ENCODE measurements around the gene TIGD6.

The TIGD6 gene

GRCh38 chr5:149995385-149996204 is 4.9 kb downstream of the TIGD6 start:
- Histone ChIP-seq H3F3A (ENCODE audit: insufficient read depth, low read length) (no peaks in the 10 kb centered on the region), H3K9me2 (ENCODE audit: low read depth, low read length) (no peaks in the 10 kb centered on the region), H3K4me2 (ENCODE audit: low read length) (no peak overlapping the region), H2AFZ (ENCODE audit: low read length) (no peak overlapping the region), H3K27ac (ENCODE audit: low read depth, low read length, poor library complexity, severe bottlenecking) (no peak overlapping the region), H3K79me2 (ENCODE audit: insufficient read depth, low read length) (no peaks in the 10 kb centered on the region), H3K27me3 (ENCODE audit: insufficient read depth, low read length) (no peaks in the 10 kb centered on the region), H3K9ac (ENCODE audit: low read length) (no peak overlapping the region), H3K36me3 (ENCODE audit: insufficient read depth, low read length) (no peaks in the 10 kb centered on the region), H4K20me1 (ENCODE audit: insufficient read depth, low read length) (no peaks in the 10 kb centered on the region), H3K9me3 (ENCODE audit: low read length) (no peaks in the 10 kb centered on the region), H3K4me1 (ENCODE audit: insufficient read depth, low read length, severe bottlenecking) (peaks cover 11% of the 10 kb centered on the region), H3K4me3 (ENCODE audit: low read depth, low read length, poor library complexity, severe bottlenecking) (no peak overlapping the region)
- TF ChIP-seq CTCF (IDR thresholded peaks at IDR 0.05; ENCODE audit: low read length): no peak
- TF ChIP-seq EZH2 (IDR thresholded peaks at IDR 0.05; ENCODE audit: borderline replicate concordance, low read length): no peak

- no peak overlapping the region for H3K4me3 ChIP-seq (ENCODE audit: low read depth, low read length, poor library complexity, severe bottlenecking)
- no peak overlapping the region for H3K27ac ChIP-seq (ENCODE audit: low read depth, low read length, poor library complexity, severe bottlenecking)
- H4K20me1 ChIP-seq (ENCODE audit: insufficient read depth, low read length): no peaks in the 10 kb centered on the region
- no peaks in the 10 kb centered on the region for H3K79me2 ChIP-seq (ENCODE audit: insufficient read depth, low read length)
- TF ChIP-seq EZH2 (IDR thresholded peaks at IDR 0.05; ENCODE audit: borderline replicate concordance, low read length) (no peak), CTCF (IDR thresholded peaks at IDR 0.05; ENCODE audit: low read length) (no peak)
- H3K27me3 ChIP-seq (ENCODE audit: insufficient read depth, low read length): no peaks in the 10 kb centered on the region
- no peaks in the 10 kb centered on the region for H3K9me2 ChIP-seq (ENCODE audit: low read depth, low read length)
- H3K4me2 ChIP-seq (ENCODE audit: low read length): no peak overlapping the region
- no peaks in the 10 kb centered on the region for H3K36me3 ChIP-seq (ENCODE audit: insufficient read depth, low read length)
- no peaks in the 10 kb centered on the region for H3K9me3 ChIP-seq (ENCODE audit: low read length)
- H3K9ac ChIP-seq (ENCODE audit: low read length): no peak overlapping the region
- no peaks in the 10 kb centered on the region for H3K4me1 ChIP-seq (ENCODE audit: insufficient read depth, low read length, severe bottlenecking)
- no peaks in the 10 kb centered on the region for H3F3A ChIP-seq (ENCODE audit: insufficient read depth, low read length)
- H2AFZ ChIP-seq (ENCODE audit: low read length): no peak overlapping the region
Measured at GRCh38 chr5:149993471-149993870, 7.0 kb downstream of the TIGD6 start.

GRCh38 chr5:149990518-149991376 is 9.7 kb downstream of the TIGD6 start:
- Histone ChIP-seq H3K4me1 (ENCODE audit: insufficient read depth, low read length, severe bottlenecking) (no peaks in the 10 kb centered on the region), H3K9me3 (ENCODE audit: low read length) (no peaks in the 10 kb centered on the region), H3K27me3 (ENCODE audit: insufficient read depth, low read length) (no peaks in the 10 kb centered on the region), H2AFZ (ENCODE audit: low read length) (no peak overlapping the region), H3K9me2 (ENCODE audit: low read depth, low read length) (no peaks in the 10 kb centered on the region), H3K4me3 (ENCODE audit: low read depth, low read length, poor library complexity, severe bottlenecking) (no peak overlapping the region), H3K9ac (ENCODE audit: low read length) (no peak overlapping the region), H3F3A (ENCODE audit: insufficient read depth, low read length) (no peaks in the 10 kb centered on the region), H4K20me1 (ENCODE audit: insufficient read depth, low read length) (no peaks in the 10 kb centered on the region), H3K27ac (ENCODE audit: low read depth, low read length, poor library complexity, severe bottlenecking) (no peak overlapping the region), H3K79me2 (ENCODE audit: insufficient read depth, low read length) (no peaks in the 10 kb centered on the region), H3K36me3 (ENCODE audit: insufficient read depth, low read length) (no peaks in the 10 kb centered on the region), H3K4me2 (ENCODE audit: low read length) (no peak overlapping the region)
- TF ChIP-seq CTCF (IDR thresholded peaks at IDR 0.05; ENCODE audit: low read length) (peak; percentile 91), EZH2 (IDR thresholded peaks at IDR 0.05; ENCODE audit: borderline replicate concordance, low read length) (no peak)
